Hematopoietic multipotent progenitor cell treated with erythropoietin and hydrocortisone succinate and interleukin-3 and kit ligand, for 8 days (in vitro differentiated cells): ENCODE results near the gene TRIO.

ENCODE experiments used
- DNase-seq: peaks from one replicate; pipeline ENCODE4 v3.0.0-alpha.2; 2015

TRIO gene

GRCh38 chr5:14337593-14337992, 194.5 kb downstream of the TRIO start:
- no peak for DNase-seq

- no peak for DNase-seq
These were observed 196.3 kb downstream of the TRIO start for GRCh38 chr5:14339468-14339867.

- DNase-seq: no peak
These were observed 198.6 kb downstream of the TRIO start for GRCh38 chr5:14341571-14342230.

- DNase-seq: no peak
These were observed 199.2 kb downstream of the TRIO start for GRCh38 chr5:14342306-14342705.

- DNase-seq: no peak
These were observed 200.2 kb downstream of the TRIO start for GRCh38 chr5:14343376-14343775.

- no peak for DNase-seq
These were observed 204.4 kb downstream of the TRIO start for GRCh38 chr5:14347522-14347921.

GRCh38 chr5:14348142-14348541, 205.0 kb downstream of the TRIO start:
- no peak for DNase-seq

- no peak for DNase-seq
These were observed 205.9 kb downstream of the TRIO start for GRCh38 chr5:14349029-14349428.

GRCh38 chr5:14351086-14351661, 208.0 kb downstream of the TRIO start:
- DNase-seq: no peak

GRCh38 chr5:14351845-14352712, 208.9 kb downstream of the TRIO start:
- peak; percentile 68 for DNase-seq

- no peak for DNase-seq
These were observed 210.8 kb downstream of the TRIO start for GRCh38 chr5:14353726-14354474.

- DNase-seq: no peak
These were observed 212.2 kb downstream of the TRIO start for GRCh38 chr5:14355391-14355790.

- DNase-seq: no peak
These were observed 213.2 kb downstream of the TRIO start for GRCh38 chr5:14356305-14356704.

GRCh38 chr5:14357441-14357840, 214.3 kb downstream of the TRIO start:
- no peak for DNase-seq

GRCh38 chr5:14357851-14358250, 214.7 kb downstream of the TRIO start:
- no peak for DNase-seq

- no peak for DNase-seq
These were observed 215.4 kb downstream of the TRIO start for GRCh38 chr5:14358536-14358935.

- no peak for DNase-seq
These were observed 216.2 kb downstream of the TRIO start for GRCh38 chr5:14359069-14360043.

GRCh38 chr5:14362491-14362890, 219.3 kb downstream of the TRIO start:
- DNase-seq: no peak

GRCh38 chr5:14364096-14364495, 221.0 kb downstream of the TRIO start:
- DNase-seq: peak; percentile 53

- DNase-seq: no peak
These were observed 221.7 kb downstream of the TRIO start for GRCh38 chr5:14364576-14365472.
